Esophagus squamous epithelium (tissue), 4 donors: ENCODE data around the gene TET1.
"Not testable (repeated sequence)": the region's sequence is repeated elsewhere in the genome, so short reads cannot be mapped to it uniquely, and the experiment has no call there.

Experiments used
- POLR2A ChIP-seq, 4 donors: fragments of 450-650 bp; IDR thresholded peaks; one replicate each; pipeline ENCODE4 v1.6.1; 2017; ENCODE audit warnings: antibody characterized with exemption in 4 of 4, mild to moderate bottlenecking in 4 of 4, moderate library complexity in 3 of 4
- TF ChIP-seq, protein P1 (sequence below), 6 experiments: fragments of 450-650 bp in 4 of 6; fragments of 200-600 bp in 2 of 6; sonication (generic) in 2 of 6; IDR thresholded peaks; one replicate each; pipeline ENCODE4 v1.5.1; 2016 to 2019; ENCODE audit warnings: antibody characterized with exemption in 6 of 6, mild to moderate bottlenecking in 4 of 6, moderate library complexity in 4 of 6

DNA sequence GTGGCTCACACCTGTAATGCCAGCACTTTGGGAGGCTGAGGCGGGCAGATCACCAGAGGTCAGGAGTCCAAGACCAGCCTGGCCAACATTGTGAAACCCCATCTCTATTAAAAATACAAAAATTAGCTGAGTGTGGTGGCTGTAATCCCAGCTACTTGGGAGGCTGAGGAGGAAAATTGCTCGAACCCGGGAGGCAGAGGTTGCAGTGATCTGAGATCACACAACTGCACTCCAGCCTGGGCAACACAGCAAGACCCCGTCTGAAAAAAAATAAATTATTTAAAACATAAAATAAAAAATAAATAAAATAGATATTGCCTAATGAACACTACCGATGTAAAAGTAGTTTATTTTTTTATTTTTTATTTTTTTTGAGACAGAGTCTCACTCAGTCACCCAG is 83.4 kb downstream of the TET1 start:
- TF ChIP-seq, protein P1, sequence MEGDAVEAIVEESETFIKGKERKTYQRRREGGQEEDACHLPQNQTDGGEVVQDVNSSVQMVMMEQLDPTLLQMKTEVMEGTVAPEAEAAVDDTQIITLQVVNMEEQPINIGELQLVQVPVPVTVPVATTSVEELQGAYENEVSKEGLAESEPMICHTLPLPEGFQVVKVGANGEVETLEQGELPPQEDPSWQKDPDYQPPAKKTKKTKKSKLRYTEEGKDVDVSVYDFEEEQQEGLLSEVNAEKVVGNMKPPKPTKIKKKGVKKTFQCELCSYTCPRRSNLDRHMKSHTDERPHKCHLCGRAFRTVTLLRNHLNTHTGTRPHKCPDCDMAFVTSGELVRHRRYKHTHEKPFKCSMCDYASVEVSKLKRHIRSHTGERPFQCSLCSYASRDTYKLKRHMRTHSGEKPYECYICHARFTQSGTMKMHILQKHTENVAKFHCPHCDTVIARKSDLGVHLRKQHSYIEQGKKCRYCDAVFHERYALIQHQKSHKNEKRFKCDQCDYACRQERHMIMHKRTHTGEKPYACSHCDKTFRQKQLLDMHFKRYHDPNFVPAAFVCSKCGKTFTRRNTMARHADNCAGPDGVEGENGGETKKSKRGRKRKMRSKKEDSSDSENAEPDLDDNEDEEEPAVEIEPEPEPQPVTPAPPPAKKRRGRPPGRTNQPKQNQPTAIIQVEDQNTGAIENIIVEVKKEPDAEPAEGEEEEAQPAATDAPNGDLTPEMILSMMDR (IDR thresholded peaks at IDR 0.05): not testable (repeated sequence)
- TF ChIP-seq POLR2A (IDR thresholded peaks at IDR 0.05): not testable (repeated sequence)
